GM19452 (cell line): ENCODE results near the gene MEOX1.
"Not testable (repeated sequence)": the region's sequence is repeated elsewhere in the genome, so short reads cannot be mapped to it uniquely, and the experiment has no call there.

Experiments
- ATAC-seq: cut with Tn5 transposase; IDR thresholded peaks from one replicate; pipeline ENCODE4 v1.9.1; 2021; ENCODE audit not compliant: unreplicated experiment

MEOX1 gene

DNA sequence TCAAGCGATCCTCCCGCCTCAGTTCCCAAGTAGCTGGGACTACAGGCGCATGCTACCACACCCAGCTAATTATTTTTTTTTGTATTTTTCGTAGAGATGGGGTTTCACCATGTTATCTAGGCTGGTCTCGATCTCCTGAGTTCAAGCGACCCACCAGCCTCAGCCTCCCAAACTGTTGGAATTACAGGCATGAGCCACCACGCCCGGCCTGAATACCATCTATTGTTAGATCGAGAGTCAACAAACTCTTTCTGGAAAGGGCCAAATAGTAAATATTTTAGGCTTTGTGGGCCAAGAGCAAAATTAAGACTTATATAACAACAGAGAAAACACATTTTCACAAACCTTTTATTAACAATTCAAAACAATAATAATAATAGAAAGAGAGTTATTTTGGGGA lies 41.6 kb downstream of the MEOX1 start:
- ATAC-seq: no peak

DNA sequence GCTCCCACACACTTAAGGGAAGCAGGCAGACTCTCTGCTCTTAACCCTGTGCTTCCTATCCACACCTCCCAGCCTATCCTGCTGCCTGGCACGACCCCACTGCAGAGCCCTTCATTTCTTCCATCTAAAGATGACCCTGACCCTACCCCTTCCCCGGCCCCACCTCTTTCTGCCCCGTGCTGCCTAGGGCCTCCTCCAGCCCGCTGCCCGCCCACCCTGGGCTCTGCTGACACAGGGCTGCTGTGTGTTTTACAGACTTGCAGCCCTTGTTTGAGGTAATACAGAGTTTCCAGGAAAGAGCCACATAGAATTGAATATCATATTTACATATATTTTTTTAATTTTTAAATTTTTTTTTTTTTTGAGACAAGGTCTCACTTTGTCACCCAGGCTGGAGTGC lies 42.0 kb downstream of the MEOX1 start:
- no peak for ATAC-seq

DNA sequence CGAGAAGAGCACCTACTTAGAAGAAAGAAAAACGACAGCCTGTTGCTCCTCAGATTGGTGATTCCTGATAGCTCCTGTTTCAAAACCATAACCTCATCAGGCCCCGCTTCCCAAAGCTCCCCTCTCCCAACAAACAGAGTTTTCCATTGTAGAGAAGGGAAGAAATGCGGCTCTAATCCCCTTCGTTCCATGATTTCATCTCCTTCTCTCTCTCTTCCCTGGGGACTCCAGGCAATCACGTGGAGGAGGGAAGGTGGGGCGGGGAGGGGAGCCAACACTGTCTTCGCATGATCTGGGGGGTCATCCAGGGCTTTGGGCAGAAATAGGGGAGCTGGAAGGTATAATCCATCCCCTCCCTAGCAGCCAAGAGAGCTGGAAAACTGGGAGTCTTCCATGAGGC lies 43.4 kb downstream of the MEOX1 start:
- ATAC-seq: no peak

DNA sequence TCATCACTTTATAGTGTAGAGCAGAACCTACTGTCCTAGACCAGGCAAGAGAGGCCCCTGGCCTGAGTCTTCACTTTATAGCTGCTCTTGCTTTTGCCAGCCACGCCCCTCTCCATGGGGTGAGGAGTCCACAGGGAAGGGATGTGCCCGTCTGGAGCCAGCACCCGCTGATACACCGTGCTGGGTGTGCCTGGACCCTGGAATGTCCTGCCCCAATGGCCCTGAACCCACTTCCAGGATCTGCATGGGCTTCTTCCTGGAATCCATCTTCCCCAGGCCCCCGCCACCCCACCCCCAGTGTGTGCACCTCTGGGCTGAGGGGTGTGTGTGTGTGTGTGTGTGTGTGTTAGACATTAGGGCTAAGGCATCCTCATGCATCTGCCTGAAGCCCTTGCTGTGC lies 44.9 kb downstream of the MEOX1 start:
- ATAC-seq: no peak

DNA sequence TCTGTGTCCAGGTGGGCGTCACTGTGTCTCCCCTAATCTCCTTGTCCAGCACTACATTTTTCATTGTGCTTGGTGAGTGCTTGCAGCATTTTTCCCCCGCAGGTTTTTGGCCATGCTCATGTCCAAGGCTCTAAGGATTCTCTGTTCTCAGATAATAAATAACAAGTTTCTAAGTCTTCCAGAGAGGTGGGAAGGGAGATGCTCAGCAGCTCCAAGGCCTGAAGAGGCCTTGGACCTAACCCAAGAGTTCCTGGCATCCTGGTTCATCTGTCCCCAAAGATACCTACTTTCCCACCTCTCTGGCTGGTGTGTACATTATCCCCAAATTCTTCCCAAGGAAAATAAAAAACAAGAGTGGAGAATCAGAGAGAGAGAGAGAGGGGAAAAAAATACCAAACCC lies 45.3 kb downstream of the MEOX1 start:
- ATAC-seq: no peak

DNA sequence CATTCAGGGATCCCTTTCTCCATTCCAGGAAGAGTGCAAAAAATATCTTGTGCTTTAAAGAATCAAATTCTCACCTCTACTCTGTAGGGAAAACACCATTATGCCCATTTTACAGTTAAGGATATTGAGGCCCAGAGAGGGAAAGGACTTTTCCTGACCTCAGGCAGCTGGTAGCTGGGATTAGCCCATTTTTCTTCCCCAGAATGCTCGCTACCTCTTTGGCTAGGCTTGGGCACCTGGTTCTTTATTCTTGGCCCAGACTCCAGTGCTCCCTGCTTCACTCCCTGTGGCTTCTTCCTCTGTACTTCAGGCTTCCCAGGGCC lies 45.7 kb downstream of the MEOX1 start:
- ATAC-seq: no peak

DNA sequence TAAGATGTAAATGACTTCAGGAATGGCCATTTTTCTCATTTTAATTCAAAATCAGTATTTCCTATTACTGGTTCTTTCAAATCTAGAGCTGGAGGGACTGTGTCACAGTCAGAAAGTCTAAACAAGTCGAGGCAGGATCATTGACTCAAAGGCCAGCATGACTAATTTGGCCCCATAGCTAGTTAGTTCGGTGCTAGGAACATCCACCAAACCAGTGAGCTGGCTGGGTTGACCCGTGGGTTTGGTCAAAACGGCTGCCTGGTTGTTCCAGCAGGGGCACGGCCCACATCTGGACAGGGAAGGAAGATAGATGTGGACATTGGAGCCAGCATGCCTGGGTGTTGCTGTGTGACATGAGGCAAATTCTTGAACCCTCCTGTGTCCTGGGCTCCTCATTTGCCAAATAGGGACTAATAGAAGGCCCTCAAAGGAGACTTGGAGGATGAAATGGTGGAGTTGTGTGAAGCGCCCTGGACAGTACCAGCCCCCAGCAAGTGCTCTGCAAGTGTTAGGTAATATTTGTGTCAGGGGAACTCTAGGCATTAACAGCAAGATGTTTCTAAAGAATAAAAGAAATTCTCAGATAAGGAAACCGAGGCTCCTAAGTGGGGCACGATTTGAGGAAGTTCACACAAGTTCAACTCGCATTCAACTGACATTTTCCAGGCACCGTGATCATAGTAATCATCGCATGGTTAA lies 46.2 kb downstream of the MEOX1 start:
- no peak for ATAC-seq

DNA sequence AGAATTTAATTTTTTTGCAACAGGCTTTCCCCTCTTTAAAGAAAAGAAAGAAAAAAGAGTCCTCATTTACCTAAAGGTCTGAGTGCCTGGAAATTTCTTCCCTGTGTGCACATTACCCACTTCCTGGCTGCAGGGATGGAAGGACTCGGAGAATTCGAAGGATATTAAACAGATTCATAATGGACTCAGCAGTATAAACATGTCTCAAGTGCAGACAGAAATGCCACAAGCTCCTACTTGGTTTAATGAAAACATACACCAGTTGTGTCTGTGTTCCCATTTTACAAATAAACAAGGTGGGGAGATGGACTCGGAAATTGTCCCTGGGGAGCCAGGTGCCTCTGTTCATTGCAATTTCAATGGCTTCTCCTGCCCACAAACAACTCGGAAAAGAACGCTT lies 47.2 kb downstream of the MEOX1 start:
- no peak for ATAC-seq

DNA sequence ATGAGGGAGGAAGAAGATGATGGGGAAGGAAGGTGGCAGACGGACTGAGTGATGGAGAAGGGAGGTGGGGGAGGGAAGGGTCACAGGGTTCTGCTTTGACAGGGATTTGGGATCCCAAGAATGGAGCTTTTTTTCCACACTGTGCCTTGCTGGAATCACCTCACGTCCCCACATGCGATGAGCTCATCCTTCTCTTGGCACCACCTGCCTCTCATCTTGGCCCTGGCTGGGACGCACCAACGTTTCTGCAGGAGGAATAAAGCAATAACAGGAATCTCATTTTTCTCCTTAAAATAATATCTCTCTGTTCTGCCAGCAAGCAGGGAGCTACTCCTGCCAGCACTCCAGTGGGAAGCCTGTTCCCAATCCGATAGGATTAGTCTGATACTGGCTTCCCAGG lies 47.8 kb downstream of the MEOX1 start:
- ATAC-seq: no peak

DNA sequence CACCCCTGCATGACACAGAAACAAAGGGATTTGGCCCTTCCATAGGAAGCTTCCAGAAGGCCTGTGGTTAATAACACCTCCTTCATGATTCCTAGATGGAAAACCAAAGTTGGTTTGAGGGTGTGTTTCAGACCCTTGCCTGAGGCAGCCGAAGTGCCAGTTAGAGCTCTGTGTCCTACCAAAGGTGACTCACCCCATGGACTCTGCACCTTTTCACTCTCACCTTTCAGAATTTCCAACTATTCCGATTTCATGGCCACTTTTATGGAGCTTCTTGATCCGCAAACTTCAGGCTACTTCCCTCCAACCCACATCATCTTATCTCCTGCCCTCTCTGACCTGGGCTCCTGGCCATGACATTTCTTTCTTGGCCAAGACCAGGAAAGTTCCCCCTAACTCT lies 49.2 kb downstream of the MEOX1 start:
- ATAC-seq: no peak

DNA sequence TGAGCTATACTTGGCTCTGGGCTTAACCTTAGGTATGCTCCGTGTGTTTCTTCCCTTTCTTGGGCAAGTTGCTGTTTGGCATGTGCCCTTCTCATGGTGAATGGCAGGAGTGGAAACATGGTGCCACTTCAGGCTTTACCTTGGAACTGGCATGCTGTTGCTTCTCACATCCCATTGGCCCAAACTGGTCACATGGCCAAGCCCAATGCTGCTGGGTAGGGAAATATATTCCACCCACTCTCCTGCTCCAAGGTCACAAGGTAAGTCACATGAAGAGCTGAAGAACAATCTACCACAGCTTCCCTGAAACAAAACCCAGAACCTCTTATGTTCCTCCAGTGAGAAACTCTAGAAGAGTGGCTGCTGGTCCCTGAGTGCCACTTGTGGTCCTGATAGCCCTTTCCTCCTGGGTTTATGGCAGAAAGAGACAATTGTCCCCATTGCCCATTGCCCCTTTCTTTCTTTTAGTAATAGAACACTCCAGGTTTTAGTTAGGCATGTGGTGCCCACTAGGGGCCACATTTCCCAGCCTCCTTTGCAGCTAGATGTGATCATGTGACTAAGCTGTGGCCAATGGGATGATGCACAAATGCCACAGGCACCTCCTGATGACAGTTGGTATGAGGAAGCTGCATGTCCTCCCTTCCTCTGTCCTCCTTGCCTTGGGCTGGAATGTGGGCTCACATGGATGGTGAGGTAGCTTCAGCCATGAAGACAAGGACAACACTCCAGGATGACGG lies 50.3 kb downstream of the MEOX1 start:
- ATAC-seq: no peak

DNA sequence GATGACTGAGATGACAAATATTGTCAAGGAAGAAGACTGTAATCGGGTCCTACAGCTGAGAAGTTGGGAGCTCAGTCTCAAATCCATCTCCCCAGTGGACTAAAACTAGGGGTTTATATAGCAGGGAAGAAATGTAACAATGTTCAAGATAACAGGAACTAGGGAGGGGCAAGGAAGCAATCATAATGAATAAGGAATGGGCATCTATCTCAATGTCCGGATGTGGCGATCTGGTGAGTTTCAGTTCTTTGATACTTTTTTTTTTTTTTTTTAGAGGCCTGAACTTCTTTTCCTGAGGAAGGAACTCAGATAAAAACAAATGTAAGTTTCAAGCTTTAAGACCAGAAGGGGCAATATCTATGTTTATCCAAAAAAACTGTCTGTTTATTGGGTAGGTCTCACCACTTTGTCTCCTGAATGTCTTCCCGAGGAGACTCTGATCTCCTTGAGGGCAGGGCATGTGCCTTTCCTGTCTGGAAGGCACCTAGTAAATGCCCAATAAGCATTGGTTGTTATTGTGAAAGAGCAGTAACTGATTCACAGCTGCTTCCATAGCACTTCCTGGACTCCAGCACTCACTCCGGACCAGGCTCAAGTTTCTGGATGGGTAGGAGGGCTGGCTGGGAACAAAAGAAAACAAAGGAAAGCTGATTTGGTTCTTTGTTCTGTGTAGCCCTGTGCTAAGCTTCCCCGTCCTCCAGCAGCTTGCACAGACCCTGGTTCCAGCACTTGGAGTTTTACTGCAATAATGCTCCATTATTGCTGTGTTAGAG lies 51.9 kb downstream of the MEOX1 start:
- ATAC-seq: no peak

DNA sequence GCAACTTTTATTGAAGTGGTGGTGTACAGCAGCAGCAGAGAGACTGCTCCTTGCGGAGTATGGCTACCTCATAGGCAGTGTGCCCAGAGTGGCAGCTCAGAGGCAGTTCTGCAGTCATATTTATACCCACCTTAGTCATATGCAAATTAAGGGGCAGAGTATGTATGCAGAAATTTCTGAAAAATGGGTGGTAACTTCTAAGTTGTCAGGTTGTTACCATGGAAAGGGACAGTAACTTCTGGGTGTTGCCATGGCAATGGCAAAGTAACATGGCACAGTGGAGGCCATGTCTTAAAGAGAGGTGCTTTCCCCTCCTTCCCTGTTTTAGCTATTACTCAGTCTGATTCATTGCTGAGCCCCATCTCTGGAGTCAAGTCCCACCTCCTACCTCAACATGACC lies 53.4 kb downstream of the MEOX1 start:
- ATAC-seq: no peak

DNA sequence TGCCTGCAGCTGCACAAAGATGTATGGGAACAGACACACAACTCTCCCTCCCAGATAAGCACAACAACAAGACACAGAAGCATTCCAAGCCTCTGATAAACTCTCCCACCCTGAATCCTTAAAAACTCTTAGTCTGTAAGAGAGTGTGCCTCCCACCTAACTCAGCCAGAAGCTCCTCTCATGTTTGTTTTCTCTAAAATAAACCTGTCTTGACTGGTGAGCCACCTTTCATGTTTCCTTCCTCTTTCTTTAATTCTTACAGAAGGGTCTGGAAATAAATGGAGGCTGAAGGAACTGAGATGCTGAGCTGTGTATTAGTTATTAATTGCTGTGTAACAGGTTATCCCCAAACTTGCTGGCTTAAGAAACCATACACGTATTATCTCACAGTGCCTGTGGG lies 57.2 kb downstream of the MEOX1 start:
- ATAC-seq: no peak

DNA sequence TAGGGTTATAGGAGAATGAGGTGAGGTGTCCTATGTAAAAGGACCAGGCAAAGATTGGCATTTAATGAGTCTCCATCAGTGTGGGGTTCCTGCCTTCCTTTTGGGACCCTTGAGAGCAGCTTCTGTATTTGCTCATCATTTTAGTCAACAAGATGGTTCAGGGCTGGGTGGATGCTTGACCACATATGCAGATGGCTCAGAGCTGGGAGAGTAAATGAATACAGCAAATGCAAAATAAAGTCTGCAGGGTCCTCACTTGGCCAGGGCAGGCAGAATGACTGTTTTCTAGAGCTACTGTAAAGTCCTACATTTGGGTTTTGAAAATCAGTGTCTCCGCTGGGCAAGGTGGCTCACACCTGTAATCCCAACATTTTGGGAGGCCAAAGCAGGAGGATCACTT lies 58.4 kb downstream of the MEOX1 start:
- no peak for ATAC-seq

DNA sequence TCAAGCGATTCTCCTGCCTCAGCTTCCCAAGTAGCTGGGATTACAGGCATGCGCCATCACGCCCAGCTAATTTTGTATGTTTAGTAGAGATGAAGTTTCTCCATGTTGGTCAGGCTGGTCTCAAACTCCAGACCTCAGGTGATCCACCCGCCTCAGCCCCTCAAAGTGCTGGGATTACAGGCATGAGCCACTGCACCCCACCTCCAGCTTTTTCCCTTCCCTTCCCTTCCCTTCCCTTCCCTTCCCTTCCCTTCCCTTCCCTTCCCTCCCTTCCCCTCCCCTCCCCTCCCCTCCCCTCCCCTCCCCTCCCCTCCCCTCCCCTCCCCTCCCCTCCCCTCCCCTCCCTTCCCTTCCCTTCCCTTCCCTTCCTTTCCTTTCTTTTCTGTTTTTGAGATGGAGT lies 59.2 kb downstream of the MEOX1 start:
- not testable (repeated sequence) for ATAC-seq

DNA sequence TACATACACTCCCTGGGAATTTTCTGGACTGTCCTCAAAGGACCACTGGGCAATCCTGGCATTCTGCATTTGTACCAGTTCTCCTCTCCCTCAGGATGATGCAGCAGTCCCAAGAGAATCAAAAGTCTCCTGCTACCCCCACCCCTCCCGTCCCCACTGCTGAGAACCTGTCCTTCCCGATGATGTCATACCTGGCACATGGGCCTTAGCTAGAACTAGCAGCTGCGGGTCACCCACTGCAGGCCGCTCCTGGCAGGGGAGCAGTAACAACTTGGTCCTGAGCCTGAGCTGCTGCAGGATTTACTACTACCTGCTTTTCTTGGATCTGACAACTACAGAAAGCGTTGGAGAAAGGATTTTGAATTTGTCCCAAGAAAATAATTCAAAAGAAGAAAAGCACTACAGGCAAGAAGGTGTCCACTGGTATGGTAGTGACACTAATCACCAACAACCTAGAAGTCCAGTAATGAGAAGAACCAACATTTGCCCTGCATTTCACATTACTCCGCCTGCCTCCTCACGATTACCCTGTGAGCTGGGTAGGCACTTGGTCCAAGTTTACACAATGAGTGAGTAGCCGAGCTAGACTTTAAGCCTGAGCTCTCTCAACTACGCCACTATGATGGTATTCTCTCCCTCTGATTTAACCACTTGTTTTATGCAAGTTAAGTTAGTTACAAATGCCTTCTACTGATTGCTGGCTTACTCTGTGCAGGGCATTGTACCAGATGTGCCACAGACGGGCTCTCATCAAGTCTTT lies 60.3 kb downstream of the MEOX1 start:
- ATAC-seq: no peak

DNA sequence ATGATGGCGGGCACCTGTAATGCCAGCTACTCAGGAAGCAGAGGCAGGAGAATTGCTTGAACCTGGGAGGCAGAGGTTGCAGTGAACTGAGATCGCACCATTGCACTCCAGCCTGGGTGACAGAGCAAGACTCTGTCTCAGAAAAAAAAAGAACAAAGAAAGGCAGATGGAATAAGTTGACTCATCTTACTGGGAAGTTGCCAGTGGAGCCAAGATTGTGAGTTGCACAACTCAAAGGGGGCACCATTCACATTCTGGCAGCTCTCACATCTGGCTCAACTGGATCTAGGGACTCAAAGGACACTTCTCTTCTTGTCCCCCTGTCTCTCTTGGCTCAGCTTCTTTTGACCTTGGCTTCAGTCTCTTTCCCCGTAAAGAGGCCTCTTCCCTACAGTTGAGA lies 61.9 kb downstream of the MEOX1 start:
- ATAC-seq: no peak

DNA sequence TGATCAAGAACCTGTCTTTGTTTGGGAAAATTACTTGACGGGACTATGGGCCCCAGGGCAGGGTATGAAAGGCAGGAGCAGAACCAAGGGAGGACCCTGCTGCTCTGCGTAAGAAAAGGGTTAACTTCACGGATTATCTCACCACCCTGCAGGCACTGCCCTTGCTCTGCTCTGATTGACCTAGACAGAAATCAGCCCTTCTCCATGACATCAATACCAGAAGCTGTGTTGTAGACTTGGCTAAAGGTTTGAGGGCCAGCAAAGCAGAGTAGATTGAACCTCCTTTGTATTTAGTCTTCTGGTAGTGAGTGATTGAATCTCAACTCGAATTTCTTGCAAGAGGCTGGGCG lies 62.7 kb downstream of the MEOX1 start:
- no peak for ATAC-seq

DNA sequence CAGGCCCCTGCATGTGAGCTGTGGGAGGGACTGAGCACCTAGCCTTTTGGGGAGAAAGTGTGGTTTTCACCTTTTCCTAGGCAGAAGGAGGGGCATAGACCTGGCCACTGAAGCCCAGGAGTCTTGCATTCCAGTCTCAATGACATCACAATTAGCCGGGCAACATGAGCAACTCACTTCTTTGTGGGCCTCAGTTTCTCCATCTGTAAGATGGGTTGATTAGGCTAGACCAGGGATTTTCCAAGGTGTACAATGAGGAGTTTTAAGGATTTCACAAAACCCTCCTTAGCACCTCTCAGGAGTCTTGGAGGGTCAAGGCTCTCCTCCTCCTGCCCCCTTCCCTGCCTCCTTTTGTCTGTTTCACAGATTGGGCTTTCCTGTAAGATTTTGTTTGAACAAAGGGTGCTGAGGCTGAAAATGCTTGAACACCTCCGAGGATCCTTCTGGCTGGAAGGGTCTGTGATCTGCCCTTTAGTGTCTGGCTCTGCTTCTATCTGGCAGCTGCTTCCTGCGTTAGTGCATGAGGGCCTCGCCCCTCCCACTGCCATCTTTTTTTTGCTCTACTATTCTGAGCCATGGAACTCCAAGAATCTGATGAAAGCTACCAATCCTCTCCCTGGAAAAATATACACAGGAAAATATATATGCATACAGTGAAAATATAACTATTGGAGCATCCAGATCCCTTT lies 63.2 kb downstream of the MEOX1 start:
- no peak for ATAC-seq
